H9 (cell line): ENCODE results near the gene FCSK. TPM values are rescaled to one million over a fixed set of nuclear protein-coding genes. Genes with fewer than 3 reads are reported as not detected.

Source experiments
- DNase-seq: peaks from one replicate; pipeline ENCODE4 v3.0.0-alpha.2; 2017
- H2AFZ ChIP-seq: one replicate; pipeline ENCODE4 v1.6.1; 2013; ENCODE audit warnings: mild to moderate bottlenecking, low read length, control low read depth, moderate library complexity
- H2AK5ac ChIP-seq: 2 replicates; pipeline ENCODE4 v1.6.1; 2013; ENCODE audit warnings: low read length, control low read depth, mixed read lengths; ENCODE audit not compliant: insufficient read length
- H2BK120ac ChIP-seq: one replicate; pipeline ENCODE4 v1.6.1; 2013; ENCODE audit warnings: low read depth, mild to moderate bottlenecking, low read length, control low read depth, inconsistent platforms; ENCODE audit not compliant: poor library complexity, severe bottlenecking
- H2BK12ac ChIP-seq: 2 replicates; pipeline ENCODE4 v1.6.1; 2013; ENCODE audit warnings: low read length, control low read depth, mixed read lengths, low read depth; ENCODE audit not compliant: insufficient read length
- H2BK15ac ChIP-seq: 2 replicates; pipeline ENCODE4 v1.6.1; 2013; ENCODE audit warnings: low read depth, low read length, control low read depth
- H2BK20ac ChIP-seq: one replicate; pipeline ENCODE4 v1.6.1; 2013; ENCODE audit warnings: low read depth, mild to moderate bottlenecking, low read length, control low read depth, inconsistent platforms; ENCODE audit not compliant: poor library complexity, severe bottlenecking
- H2BK5ac ChIP-seq: 2 replicates; pipeline ENCODE4 v1.6.1; 2013; ENCODE audit warnings: low read length, control low read depth, mixed read lengths; ENCODE audit not compliant: insufficient read length
- H3K14ac ChIP-seq: 2 replicates; pipeline ENCODE4 v1.6.1; 2013; ENCODE audit warnings: low read length, control low read depth; ENCODE audit not compliant: insufficient read depth
- H3K18ac ChIP-seq: 2 replicates; pipeline ENCODE4 v1.6.1; 2013; ENCODE audit warnings: low read depth, mild to moderate bottlenecking, mixed read lengths, low read length, control low read depth; ENCODE audit not compliant: insufficient read length
- H3K23ac ChIP-seq: 2 replicates; pipeline ENCODE4 v1.6.1; 2013; ENCODE audit warnings: low read length, control low read depth, mixed read lengths, low read depth; ENCODE audit not compliant: insufficient read length
- H3K23me2 ChIP-seq: 2 replicates; pipeline ENCODE4 v1.6.1; 2013; ENCODE audit warnings: low read depth, mild to moderate bottlenecking, mixed read lengths, low read length, control low read depth; ENCODE audit not compliant: insufficient read length, poor library complexity, severe bottlenecking
- H3K27ac ChIP-seq: 2 replicates; pipeline ENCODE4 v1.5.1; 2013; ENCODE audit warnings: low read length, control low read depth, mixed read lengths, low read depth; ENCODE audit not compliant: insufficient read length
- H3K27me3 ChIP-seq: 2 replicates; pipeline ENCODE4 v1.6.1; 2013; ENCODE audit warnings: low read length, control low read depth, inconsistent platforms; ENCODE audit not compliant: insufficient read depth
- H3K4ac ChIP-seq: 2 replicates; pipeline ENCODE4 v1.6.1; 2013; ENCODE audit warnings: low read depth, mild to moderate bottlenecking, control low read depth, inconsistent platforms, low read length, moderate library complexity
- H3K4me1 ChIP-seq: 2 replicates; pipeline ENCODE4 v1.6.1; 2013; ENCODE audit warnings: low read length, control low read depth, inconsistent platforms; ENCODE audit not compliant: insufficient read depth
- H3K4me2 ChIP-seq: 2 replicates; pipeline ENCODE4 v1.6.1; 2013; ENCODE audit warnings: low read length, control low read depth, mixed read lengths; ENCODE audit not compliant: insufficient read length, insufficient read depth
- H3K56ac ChIP-seq: 2 replicates; pipeline ENCODE4 v1.6.1; 2013; ENCODE audit warnings: low read depth, mild to moderate bottlenecking, mixed read lengths, low read length, control low read depth; ENCODE audit not compliant: insufficient read length
- H3K79me1 ChIP-seq: 2 replicates; pipeline ENCODE4 v1.6.1; 2013; ENCODE audit warnings: low read depth, mild to moderate bottlenecking, moderate library complexity, low read length, control low read depth, inconsistent platforms; ENCODE audit not compliant: insufficient read depth, poor library complexity, severe bottlenecking
- H3K79me2 ChIP-seq: 2 replicates; pipeline ENCODE4 v1.6.1; 2013; ENCODE audit warnings: low read length, control low read depth, inconsistent platforms; ENCODE audit not compliant: insufficient read depth
- H3K9ac ChIP-seq: 2 replicates; pipeline ENCODE4 v1.6.1; 2013; ENCODE audit warnings: low read length, control low read depth, mixed read lengths; ENCODE audit not compliant: insufficient read length; ENCODE audit errors: extremely low read depth
- H3K9me3 ChIP-seq: one replicate; pipeline ENCODE4 v1.6.1; 2013; ENCODE audit warnings: low read depth, low read length, inconsistent platforms; ENCODE audit not compliant: control insufficient read depth
- H3T11ph ChIP-seq: one replicate; pipeline ENCODE4 v1.6.1; 2013; ENCODE audit warnings: mild to moderate bottlenecking, low read length, control low read depth, inconsistent platforms
- H4K20me1 ChIP-seq: one replicate; pipeline ENCODE4 v1.6.1; 2013; ENCODE audit not compliant: control insufficient read depth, insufficient read length, insufficient read depth
- H4K5ac ChIP-seq: 2 replicates; pipeline ENCODE4 v1.6.1; 2013; ENCODE audit warnings: low read depth, mild to moderate bottlenecking, mixed read lengths, low read length, control low read depth; ENCODE audit not compliant: insufficient read length
- H4K8ac ChIP-seq: replicated peaks from 2 replicates; pipeline ENCODE4 v1.6.1; 2013; ENCODE audit warnings: low read length, control low read depth, mixed read lengths, low read depth; ENCODE audit not compliant: insufficient read length
- H4K91ac ChIP-seq: 2 replicates; pipeline ENCODE4 v1.6.1; 2013; ENCODE audit warnings: low read depth, mild to moderate bottlenecking, moderate library complexity, mixed read lengths, low read length, control low read depth; ENCODE audit not compliant: insufficient read length
- H3K27ac Mint-ChIP-seq, 3 experiments: 2 replicates in 2 of 3; 3 replicates in 1 of 3; pipeline ENCODE4 v1.8.0; 2020 to 2021; ENCODE audit warnings: mixed read lengths in 3 of 3, mild to moderate bottlenecking in 1 of 3, moderate library complexity in 1 of 3
- H3K27me3 Mint-ChIP-seq: 2 replicates; pipeline ENCODE4 v1.8.0; 2021; ENCODE audit warnings: low read depth, mild to moderate bottlenecking, moderate library complexity, mixed read lengths
- H3K36me3 Mint-ChIP-seq, 3 experiments: 2 replicates in 2 of 3; 3 replicates in 1 of 3; pipeline ENCODE4 v1.8.0; 2020 to 2021; ENCODE audit warnings: low read depth in 3 of 3, mixed read lengths in 3 of 3; ENCODE audit not compliant: insufficient read depth in 1 of 3
- H3K4me1 Mint-ChIP-seq, 2 experiments: 2 replicates each; pipeline ENCODE4 v1.8.0; 2020; ENCODE audit warnings: mixed read lengths in 2 of 2
- H3K4me3 Mint-ChIP-seq, 2 experiments: 2 replicates in 1 of 2; 3 replicates in 1 of 2; pipeline ENCODE4 v1.8.0; 2020 to 2021; ENCODE audit warnings: mild to moderate bottlenecking in 2 of 2, mixed read lengths in 2 of 2, moderate library complexity in 1 of 2
- H3K9me3 Mint-ChIP-seq, 2 experiments: 2 replicates in 1 of 2; 3 replicates in 1 of 2; pipeline ENCODE4 v1.8.0; 2020; ENCODE audit warnings: mild to moderate bottlenecking in 2 of 2, mixed read lengths in 2 of 2, moderate library complexity in 1 of 2
- CTCF ChIP-seq: fragments of 200-600 bp; sonication (generic); conservative IDR thresholded peaks from 3 replicates; pipeline ENCODE4 v1.8.0; 2021; ENCODE audit warnings: antibody characterized with exemption, mild to moderate bottlenecking
- WGBS: extraction: QIAGEN DNeasy Blood & Tissue Kit; methylation state at CpG from one replicate; pipeline ENCODE4 v1.1.7; 2013; ENCODE audit warnings: missing lambda C conversion rate, low lambda C conversion rate, mixed read lengths; ENCODE audit not compliant: insufficient read length; ENCODE audit errors: extremely low coverage; 5-methylcytosine and 5-hydroxymethylcytosine counted together
- total RNA-seq: library from RNA; stranded (reverse); gene quantifications from 2 replicates; pipeline ENCODE4 v1.2.1, GENCODE V29; 2021

The FCSK gene
- total RNA-seq, 1 experiment from 2014 or later = 6.5 TPM

DNA sequence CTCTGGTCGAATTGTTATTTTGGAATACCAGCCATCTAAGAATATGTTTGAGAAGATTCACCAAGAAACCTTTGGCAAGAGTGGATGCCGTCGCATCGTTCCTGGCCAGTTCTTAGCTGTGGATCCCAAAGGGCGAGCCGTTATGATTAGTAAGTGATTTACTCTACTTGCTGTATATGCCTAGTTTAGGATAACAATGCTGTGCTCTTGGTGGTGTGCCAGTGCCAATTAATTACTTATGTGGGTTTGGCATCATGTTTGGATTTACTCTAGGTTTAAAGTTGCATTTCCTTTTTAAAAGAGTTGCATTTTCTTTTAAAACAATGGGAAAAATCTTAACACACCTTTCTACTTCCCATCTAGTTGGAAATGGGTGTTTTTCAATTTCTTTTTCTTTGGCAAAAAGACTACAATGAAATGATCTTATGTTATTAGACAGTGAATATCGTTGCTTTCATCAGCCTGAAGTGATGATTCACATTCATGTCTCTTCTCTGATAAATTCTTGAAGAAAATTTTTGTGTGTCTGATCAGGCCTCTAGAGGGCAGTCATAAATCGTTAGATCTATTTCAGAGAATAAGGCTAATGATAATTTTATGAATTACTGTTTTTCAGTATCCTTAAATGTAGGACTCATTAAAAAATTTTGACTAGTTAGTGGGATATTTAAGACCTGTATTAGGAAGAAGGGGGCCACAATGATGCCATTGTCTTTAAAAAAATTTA, 74.8 kb downstream of the FCSK start:
- H3K36me3 Mint-ChIP-seq = peaks cover 66 to 95% (median 85%) of the 10 kb centered on the region in 3 experiments
- no peaks in the 10 kb centered on the region for H4K20me1 ChIP-seq

More for the DNA sequence above, 74.8 kb downstream of the FCSK start:
- peak; percentile 62 for TF ChIP-seq CTCF
- Histone ChIP-seq H3K27me3 (no peaks in the 10 kb centered on the region), H3K23ac (no peak overlapping the region), H3K4me2 (no peak overlapping the region), H3K79me1 (peaks cover 14% of the 10 kb centered on the region), H2AK5ac (no peak overlapping the region), H2AFZ (no peak overlapping the region), H4K5ac (no peak overlapping the region), H3K23me2 (peaks cover 7% of the 10 kb centered on the region), H3K79me2 (peaks cover 35% of the 10 kb centered on the region; the same call in 1 of the 2 replicates), H2BK120ac (no peak overlapping the region), H3K14ac (no peak overlapping the region), H2BK5ac (no peak overlapping the region), H3K4ac (no peak overlapping the region), H2BK12ac (no peak overlapping the region), H3K56ac (no peak overlapping the region), H4K91ac (no peak overlapping the region), H3K4me1 (peaks cover 3% of the 10 kb centered on the region; the same call in 1 of the 2 replicates), H3K27ac (no peak overlapping the region), H2BK20ac (no peak overlapping the region), H3K9me3 (no peaks in the 10 kb centered on the region), H3T11ph (no peak overlapping the region), H4K8ac (no peak overlapping the region), H3K9ac (no peak overlapping the region), H2BK15ac (no peak overlapping the region), H3K18ac (no peak overlapping the region)
- H3K9me3 Mint-ChIP-seq = no peaks in the 10 kb centered on the region
- H3K27ac Mint-ChIP-seq = peak overlapping the region in 1 of 3 experiments; percentile 77; a peak in 2 of 7 replicates
- peak overlapping the region in 1 of 2 experiments; percentile 44; a peak in 1 of 5 replicates for H3K4me3 Mint-ChIP-seq
- no CpG with 5 or more reads among the region's 8 CpGs for WGBS
- H3K4me1 Mint-ChIP-seq = peaks cover 26 to 28% of the 10 kb centered on the region in 2 experiments
- H3K27me3 Mint-ChIP-seq = no peaks in the 10 kb centered on the region
- DNase-seq = no peak

Other genes with a start within 250 kb of the FCSK start
- gene EXOSC6, start 202.7 kb upstream of the FCSK start, total RNA-seq = 39.2 and 41.6 TPM in 2 replicates
- 164 and 168 TPM in 2 replicates for gene AARS1, start 165.1 kb upstream of the FCSK start, total RNA-seq
- gene DDX19B, start 155.4 kb upstream of the FCSK start, total RNA-seq = 46.7 and 47.3 TPM in 2 replicates
- gene DDX19A, start 107.7 kb upstream of the FCSK start, total RNA-seq = 57.1 and 59.4 TPM in 2 replicates
- 45.9 and 49.0 TPM in 2 replicates for gene ST3GAL2, start 15.5 kb upstream of the FCSK start, total RNA-seq
- gene COG4, start 69.0 kb downstream of the FCSK start, total RNA-seq = 51.9 and 54.1 TPM in 2 replicates
- gene SF3B3, start 69.2 kb downstream of the FCSK start, total RNA-seq = 493 and 511 TPM in 2 replicates
- gene IL34, start 192.0 kb downstream of the FCSK start, total RNA-seq = 4.2 and 4.4 TPM in 2 replicates
- gene MTSS2, start 231.5 kb downstream of the FCSK start, total RNA-seq = 41.0 and 42.5 TPM in 2 replicates